Activated CD4-positive, alpha-beta T cell treated with anti-CD3 and anti-CD28 coated beads, Interleukin-2, amount 50 U/mL, for 16 hours (primary cell): ENCODE measurements around the gene TPD52L2.
A peak's percentile ranks its signal among the peaks of the same experiment; 100 is the strongest.

ENCODE experiments used
- DNase-seq: peaks from one replicate; pipeline ENCODE4 v3.0.0-alpha.2; 2020

The TPD52L2 gene

GRCh38 chr20:63881451-63882226, 16.6 kb downstream of the TPD52L2 start:
- no peak for DNase-seq

GRCh38 chr20:63882257-63883200, 17.5 kb downstream of the TPD52L2 start:
- no peak for DNase-seq

GRCh38 chr20:63883201-63883593, 18.1 kb downstream of the TPD52L2 start:
- DNase-seq = no peak

- DNase-seq = no peak
Observed at GRCh38 chr20:63884506-63885263, 19.6 kb downstream of the TPD52L2 start.

GRCh38 chr20:63885264-63886053, 20.4 kb downstream of the TPD52L2 start:
- no peak for DNase-seq

- DNase-seq = no peak
Observed at GRCh38 chr20:63886054-63886419, 21.0 kb downstream of the TPD52L2 start.

GRCh38 chr20:63886921-63887320, 21.9 kb downstream of the TPD52L2 start:
- DNase-seq = no peak

GRCh38 chr20:63889241-63890200, 24.5 kb downstream of the TPD52L2 start:
- no peak for DNase-seq

- no peak for DNase-seq
Observed at GRCh38 chr20:63890201-63890576, 25.1 kb downstream of the TPD52L2 start.

GRCh38 chr20:63890616-63891015, 25.5 kb downstream of the TPD52L2 start:
- no peak for DNase-seq

- no peak for DNase-seq
Observed at GRCh38 chr20:63891061-63892002, 26.3 kb downstream of the TPD52L2 start.

- no peak for DNase-seq
Observed at GRCh38 chr20:63892402-63892801, 27.3 kb downstream of the TPD52L2 start.

GRCh38 chr20:63893999-63894357, 28.9 kb downstream of the TPD52L2 start:
- DNase-seq = no peak

GRCh38 chr20:63894358-63895201, 29.5 kb downstream of the TPD52L2 start, which contains the start of gene DNAJC5:
DNAJC5 (plus strand) TSS chr20:63895126; CDS start chr20:63928346, 33,220 bp downstream.
- peak; percentile 97 for DNase-seq

- no peak for DNase-seq
Observed at GRCh38 chr20:63895202-63895951, 30.3 kb downstream of the TPD52L2 start.

- DNase-seq = peak; percentile 31
Observed at GRCh38 chr20:63895952-63896263, 30.8 kb downstream of the TPD52L2 start.

GRCh38 chr20:63896264-63897105, 31.4 kb downstream of the TPD52L2 start:
- peak; percentile 35 for DNase-seq
